HUDEP-2 (cell line): ENCODE results near the gene CACNA1B.

ENCODE experiments used
- DNase-seq, 76 experiments: peaks; one replicate each; lab custom pipeline; 2025; ENCODE audit not compliant: unreplicated experiment in 76 of 76; lab: John Stamatoyannopoulos, UW

Gene CACNA1B

DNA sequence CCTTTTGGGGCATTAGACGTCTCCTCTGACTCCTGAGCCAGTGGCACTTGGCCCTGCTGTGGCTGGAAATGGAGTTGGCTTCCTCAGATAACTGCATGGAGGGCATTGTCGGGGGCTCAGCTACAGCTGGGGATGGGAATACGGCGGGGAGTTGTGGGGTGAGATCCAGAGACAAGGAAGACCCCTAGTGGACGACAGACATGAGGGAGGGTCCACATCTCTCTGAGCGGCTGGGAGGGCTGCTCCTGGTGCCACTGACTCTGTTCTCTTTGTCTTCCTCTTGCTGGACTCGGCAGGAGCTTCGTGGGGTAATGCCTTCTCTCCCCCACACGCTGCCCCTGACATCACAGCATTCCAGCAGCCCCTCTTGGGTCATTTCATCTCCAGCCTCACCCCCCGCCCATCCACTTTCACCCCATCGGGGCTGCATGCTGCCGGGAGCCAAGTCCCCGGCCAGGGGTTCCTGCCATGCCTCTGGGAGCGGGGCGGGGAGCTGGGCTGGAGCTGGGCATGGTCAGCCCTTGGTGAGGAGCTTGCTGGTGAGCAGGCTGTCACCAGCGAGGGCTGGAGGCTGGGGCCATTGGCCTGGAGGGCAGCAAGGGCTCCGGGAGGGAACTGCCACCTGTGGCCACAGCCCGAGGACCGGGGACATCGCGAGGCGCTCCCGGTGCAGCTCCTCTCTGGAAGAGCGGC lies 172.3 kb downstream of the CACNA1B start:
- no peak for DNase-seq

DNA sequence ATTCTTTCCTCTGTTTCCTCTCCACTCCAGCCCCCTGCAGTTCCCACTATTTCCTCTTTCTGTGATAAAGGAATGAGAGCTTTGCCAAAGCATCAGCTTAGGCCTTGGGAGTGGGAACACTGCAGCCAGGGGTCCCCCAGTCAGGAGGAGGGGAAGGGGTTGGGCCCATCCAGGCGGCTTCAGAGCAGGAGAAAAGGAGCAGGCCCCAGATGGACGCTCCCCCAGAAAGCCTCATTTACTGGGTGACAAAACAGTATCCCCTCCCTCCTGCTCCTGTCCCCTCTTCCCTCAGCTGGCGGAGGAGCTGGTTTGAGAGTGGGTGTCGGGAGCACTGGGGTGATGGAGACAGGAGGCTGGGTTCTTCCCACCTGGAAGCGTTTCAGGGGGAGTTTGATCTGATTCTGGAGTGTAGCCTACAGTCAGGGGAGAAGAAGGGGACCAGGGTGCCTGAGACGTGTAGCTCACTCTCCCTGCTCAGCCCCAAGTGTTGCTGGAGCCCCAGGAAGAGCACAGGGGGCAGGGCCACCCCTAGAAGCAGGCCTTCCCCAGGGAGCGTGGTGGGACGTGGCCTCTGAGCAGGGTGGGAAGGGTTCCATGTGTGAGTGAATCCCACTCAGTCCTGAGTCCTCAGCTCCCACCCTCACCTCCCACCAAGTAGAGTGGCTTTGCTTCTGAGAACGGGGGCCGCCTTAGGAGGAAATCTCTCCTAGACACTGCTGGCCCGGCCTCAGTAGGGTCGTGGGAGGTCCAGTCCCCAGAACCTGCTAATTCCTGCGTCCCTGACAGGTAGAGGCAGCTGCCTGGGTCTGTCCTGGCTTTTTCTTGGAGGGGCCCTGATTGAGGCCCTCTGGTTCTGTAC lies 173.1 kb downstream of the CACNA1B start:
- DNase-seq: no peak

GRCh38 chr9:138051586-138052321 lies 174.2 kb downstream of the CACNA1B start:
- DNase-seq: no peak

DNA sequence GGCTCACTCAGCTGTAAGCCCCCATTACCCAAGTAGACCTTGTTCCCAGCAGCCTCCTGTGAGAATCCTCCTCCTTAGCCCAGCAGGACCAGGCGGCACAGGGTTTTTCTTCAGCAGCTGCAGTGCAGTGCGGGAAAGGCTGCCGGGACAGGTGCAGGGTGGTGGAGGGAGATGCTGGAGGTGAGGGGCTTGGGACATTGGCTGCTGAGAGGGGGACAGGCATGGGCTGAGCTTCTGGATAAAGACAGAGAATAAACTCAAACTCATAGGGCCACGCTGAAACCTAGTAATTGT lies 174.7 kb downstream of the CACNA1B start:
- DNase-seq: no peak

DNA sequence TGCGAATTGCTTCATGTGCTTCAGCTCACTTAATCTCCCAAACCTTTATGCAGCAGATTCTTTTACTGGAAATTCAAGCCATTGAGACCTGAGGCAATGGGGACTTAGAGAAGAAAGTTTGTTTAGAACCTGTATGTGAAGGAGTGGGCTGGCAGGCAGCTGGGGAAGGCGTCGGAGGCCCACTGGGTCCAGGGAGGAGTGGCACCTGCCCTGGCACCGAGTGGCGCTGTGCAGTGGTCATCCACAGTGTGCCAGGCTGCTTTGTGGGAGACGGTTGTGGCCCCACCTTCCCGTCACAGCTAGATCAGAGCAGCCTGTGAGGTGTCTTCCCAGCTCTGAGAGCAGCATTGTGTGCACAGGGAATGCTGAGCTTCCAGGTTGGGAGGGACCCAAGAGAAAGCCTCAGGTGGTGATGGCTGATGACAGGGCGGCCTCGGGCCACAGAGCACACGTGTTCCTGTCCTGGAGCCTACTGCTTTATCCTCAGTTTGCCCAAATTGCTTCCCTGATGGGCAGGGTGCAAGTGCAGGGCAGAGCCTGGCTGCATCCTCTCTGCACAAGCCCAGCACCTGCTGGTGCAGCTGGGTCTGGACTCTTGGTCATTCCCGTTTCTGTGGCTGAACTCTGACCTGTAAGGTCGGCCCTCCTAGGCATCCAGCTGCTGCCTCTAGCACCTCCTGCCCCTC lies 175.2 kb downstream of the CACNA1B start:
- no peak for DNase-seq

DNA sequence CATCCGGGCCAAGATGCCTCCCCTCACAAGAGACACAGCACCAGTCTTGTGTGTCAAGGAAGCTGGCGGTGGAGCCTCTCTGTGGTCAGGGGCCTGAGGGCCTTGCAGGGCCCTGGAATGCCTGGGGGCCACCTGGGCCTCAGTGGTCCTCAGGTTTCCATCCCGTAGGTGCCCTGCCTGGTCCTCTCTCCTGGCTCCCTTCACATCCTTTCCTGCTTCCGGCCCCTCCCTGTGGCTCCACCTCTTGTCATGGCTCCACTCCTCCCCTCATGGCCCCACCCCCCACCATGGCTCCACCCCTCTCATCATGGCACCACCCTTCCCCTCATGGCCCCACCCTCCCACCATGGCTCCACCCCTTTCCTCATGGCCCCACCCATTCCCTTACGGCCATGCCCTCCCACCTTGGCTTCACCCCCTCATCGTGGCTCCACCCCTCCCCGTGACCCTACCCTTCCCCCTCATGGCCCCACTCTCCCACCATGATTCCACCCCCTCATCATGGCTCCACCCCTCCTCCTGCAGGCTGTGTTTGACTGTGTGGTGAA lies 175.8 kb downstream of the CACNA1B start:
- peak in 5 of 76 experiments; percentile 3 to 23 (median 5) for DNase-seq

DNA sequence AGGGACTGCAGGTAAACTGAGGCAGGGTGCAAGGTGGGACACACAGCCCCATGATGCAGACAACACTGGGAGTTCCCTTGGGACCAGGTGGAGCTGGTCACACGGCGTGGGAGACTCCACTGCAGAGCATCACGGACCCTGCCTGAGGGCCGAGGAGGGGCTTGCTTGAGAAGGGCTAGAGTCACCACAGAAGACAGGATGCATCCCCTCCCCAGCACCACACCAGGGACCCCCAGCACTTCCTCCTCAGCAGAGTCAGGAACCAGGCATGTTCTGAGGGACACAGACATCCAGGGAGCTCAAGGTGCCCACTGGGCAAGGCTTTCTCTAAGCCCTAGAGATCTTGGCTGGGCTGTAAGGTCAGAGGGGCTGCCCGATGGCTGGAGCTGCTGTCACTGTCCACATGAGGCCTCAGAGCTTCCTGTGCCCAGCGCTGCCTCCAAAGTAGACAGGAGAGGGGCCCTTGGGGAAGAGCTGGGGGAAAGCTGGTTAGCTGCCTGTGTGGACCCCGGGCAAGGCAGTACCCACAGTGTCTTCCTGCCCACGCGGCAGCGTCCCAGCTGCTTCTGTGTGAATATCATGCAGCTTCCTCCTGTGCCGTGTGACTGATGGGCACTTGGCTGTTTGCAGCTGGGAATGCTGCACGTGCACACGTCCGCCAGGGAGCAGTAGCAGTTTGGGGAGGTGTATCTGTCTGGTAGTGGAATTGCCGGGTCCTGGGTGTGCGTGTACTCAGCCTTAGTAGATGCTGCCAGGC lies 176.6 kb downstream of the CACNA1B start:
- no peak for DNase-seq

GRCh38 chr9:138057726-138058125 lies 180.1 kb downstream of the CACNA1B start:
- no peak for DNase-seq

DNA sequence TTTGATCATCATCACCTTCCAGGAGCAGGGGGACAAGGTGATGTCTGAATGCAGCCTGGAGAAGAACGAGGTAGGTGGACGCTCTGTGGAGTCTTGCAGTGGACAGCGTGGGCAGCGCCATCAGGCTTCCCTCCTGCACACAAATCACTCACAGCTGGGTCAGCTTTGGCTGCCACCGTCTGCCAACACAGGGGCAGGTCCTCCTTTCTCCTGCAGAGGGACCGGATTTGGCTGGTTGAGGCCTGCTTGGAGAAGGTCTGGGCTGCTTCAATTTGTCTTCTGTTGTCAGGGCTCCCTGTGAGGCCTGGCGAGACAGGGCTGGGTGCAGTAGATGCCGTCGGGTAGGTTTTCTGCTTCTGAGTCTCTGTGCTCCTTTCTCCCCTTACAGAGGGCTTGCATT lies 180.6 kb downstream of the CACNA1B start:
- DNase-seq: no peak

GRCh38 chr9:138059196-138059595 lies 181.6 kb downstream of the CACNA1B start:
- no peak for DNase-seq

DNA sequence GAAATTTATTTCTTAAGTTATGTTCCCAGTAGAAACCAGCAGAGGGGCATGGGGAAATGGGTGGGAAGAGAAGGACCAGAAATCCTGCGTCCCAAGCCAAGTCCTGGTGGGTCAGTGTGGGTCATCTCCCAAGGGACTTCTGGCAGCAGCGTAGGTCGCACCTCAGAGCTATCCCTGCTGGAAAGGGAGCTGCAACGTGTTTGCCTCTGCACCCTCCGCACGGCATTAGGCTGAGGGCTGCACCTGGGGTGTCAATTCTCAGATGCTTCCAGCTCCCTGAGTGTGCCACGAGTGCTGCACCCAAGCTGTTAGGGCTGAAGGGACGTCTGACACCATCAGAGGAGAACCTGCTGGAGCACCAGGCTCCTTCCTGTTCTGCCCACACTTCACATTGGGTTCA lies 182.8 kb downstream of the CACNA1B start:
- no peak for DNase-seq

- DNase-seq: no peak
These were observed 183.3 kb downstream of the CACNA1B start for GRCh38 chr9:138060881-138061280.

GRCh38 chr9:138061631-138062030 lies 184.0 kb downstream of the CACNA1B start:
- no peak for DNase-seq

DNA sequence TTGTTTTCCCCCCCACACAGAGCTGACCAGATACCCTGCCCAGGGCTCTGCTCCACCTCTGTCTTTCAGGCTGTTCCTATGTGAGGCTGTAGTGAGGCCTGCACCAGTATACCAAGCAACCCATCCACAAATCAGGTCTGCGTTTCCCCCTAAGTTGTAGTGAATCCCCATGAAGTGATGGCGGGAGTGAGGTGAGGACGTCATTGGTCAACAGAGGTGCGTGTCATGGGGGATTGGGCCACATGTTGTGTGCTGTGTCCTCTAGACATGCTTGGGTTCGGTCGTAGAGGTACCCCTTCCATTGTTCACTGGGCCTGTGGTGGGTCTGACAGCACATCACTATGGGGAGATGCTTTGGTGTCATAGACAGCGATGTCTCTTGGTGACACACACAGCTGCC lies 184.6 kb downstream of the CACNA1B start:
- DNase-seq: no peak

GRCh38 chr9:138063033-138063432 lies 185.5 kb downstream of the CACNA1B start:
- no peak for DNase-seq

- DNase-seq: no peak
These were observed 186.2 kb downstream of the CACNA1B start for GRCh38 chr9:138063785-138064184.

GRCh38 chr9:138064547-138064946 lies 187.0 kb downstream of the CACNA1B start:
- DNase-seq: no peak

DNA sequence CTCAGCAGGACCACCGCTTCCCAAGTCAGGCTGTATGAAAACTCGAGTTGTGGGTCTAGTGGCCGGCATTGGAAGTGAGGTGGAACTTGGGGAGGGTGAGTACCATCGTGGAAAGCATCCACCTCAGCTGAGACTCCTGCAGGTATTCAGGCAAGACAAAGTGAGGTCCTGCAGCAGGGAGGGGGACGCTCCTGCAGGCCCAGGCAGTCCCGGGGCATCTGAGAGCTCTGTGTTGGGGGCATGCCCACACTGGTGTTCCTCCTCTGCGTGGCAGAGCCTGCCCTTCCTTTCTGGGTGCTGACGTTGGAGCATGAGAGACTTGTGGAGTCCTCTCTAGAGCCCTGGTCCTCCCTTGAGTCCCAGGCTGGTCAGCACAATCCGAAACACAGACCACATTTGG lies 187.7 kb downstream of the CACNA1B start:
- no peak for DNase-seq

- DNase-seq: no peak
These were observed 188.5 kb downstream of the CACNA1B start for GRCh38 chr9:138066049-138066448.
